COR-L47 (cell line): ENCODE data around the gene SYNC.
A peak's percentile ranks its signal among the peaks of the same experiment; 100 is the strongest.
"Not testable (repeated sequence)": the region's sequence is repeated elsewhere in the genome, so short reads cannot be mapped to it uniquely, and the experiment has no call there.

Experiments
- DNase-seq: peaks from one replicate; lab custom pipeline; 2025; lab: John Stamatoyannopoulos, UW

SYNC gene

GRCh38 chr1:32693455-32694174, 9.0 kb downstream of the SYNC start:
- no peak for DNase-seq

- DNase-seq: no peak
These were observed 16.2 kb downstream of the SYNC start for GRCh38 chr1:32686387-32686786.

- no peak for DNase-seq
These were observed 17.1 kb downstream of the SYNC start for GRCh38 chr1:32685498-32685897.

GRCh38 chr1:32684167-32684811, 18.3 kb downstream of the SYNC start:
- DNase-seq: no peak

- no peak for DNase-seq
These were observed 19.2 kb downstream of the SYNC start for GRCh38 chr1:32683397-32683796.

GRCh38 chr1:32681999-32682398, 20.6 kb downstream of the SYNC start:
- no peak for DNase-seq

GRCh38 chr1:32681509-32681908, 21.1 kb downstream of the SYNC start:
- no peak for DNase-seq

GRCh38 chr1:32680642-32681041, 21.9 kb downstream of the SYNC start:
- no peak for DNase-seq

GRCh38 chr1:32679993-32680392, 22.6 kb downstream of the SYNC start:
- DNase-seq: not testable (repeated sequence)

GRCh38 chr1:32676945-32677344, 25.6 kb downstream of the SYNC start:
- no peak for DNase-seq

GRCh38 chr1:32668716-32669115, 33.9 kb downstream of the SYNC start:
- not testable (repeated sequence) for DNase-seq

GRCh38 chr1:32666901-32667566, 35.5 kb downstream of the SYNC start:
- DNase-seq: no peak

GRCh38 chr1:32665915-32666314, 36.7 kb downstream of the SYNC start:
- no peak for DNase-seq

GRCh38 chr1:32659581-32659980, 43.0 kb downstream of the SYNC start:
- no peak for DNase-seq

GRCh38 chr1:32652244-32652962, 50.2 kb downstream of the SYNC start:
- DNase-seq: no peak

- peak; percentile 49 for DNase-seq
These were observed 51.0 kb downstream of the SYNC start for GRCh38 chr1:32651461-32652073.

- DNase-seq: peak; percentile 97
These were observed 51.7 kb downstream of the SYNC start, which contains the start of gene RBBP4 for GRCh38 chr1:32650752-32651460. Gene RBBP4, plus strand, starts transcription at chr1:32651208. Its CDS starts 99 bp downstream, at chr1:32651307.

- DNase-seq: peak; percentile 94
These were observed 52.3 kb downstream of the SYNC start, which contains the start of gene ZBTB8OS for GRCh38 chr1:32650248-32650751. Gene ZBTB8OS, minus strand, starts transcription at chr1:32650550. Its CDS starts 21 bp downstream, at chr1:32650529.

GRCh38 chr1:32647308-32648134, 55.0 kb downstream of the SYNC start:
- no peak for DNase-seq

GRCh38 chr1:32644426-32644825, 58.1 kb downstream of the SYNC start:
- DNase-seq: no peak
